B cell (primary cell): Measurements from ENCODE around the gene RBFA.
"Not testable (repeated sequence)": the region's sequence is repeated elsewhere in the genome, so short reads cannot be mapped to it uniquely, and the experiment has no call there.

Experiments used
- CTCF ChIP-seq: fragments of 200-600 bp; IDR thresholded peaks from one replicate; pipeline ENCODE4 v1.8.0; 2022; ENCODE audit warnings: antibody characterized with exemption, mild to moderate bottlenecking
- EZH2 ChIP-seq: IDR thresholded peaks from 2 replicates; pipeline ENCODE4 v1.6.1; 2012; ENCODE audit warnings: borderline replicate concordance, low read depth, mild to moderate bottlenecking, moderate library complexity, low read length; ENCODE audit not compliant: insufficient read depth, poor library complexity, severe bottlenecking

GRCh38 chr18:79999701-80000100 is 34.5 kb upstream of the RBFA start:
- TF ChIP-seq EZH2, CTCF: not testable (repeated sequence)
